GM19438 (cell line): Measurements from ENCODE around the gene SEPTIN8.

Experiments
- ATAC-seq: cut with Tn5 transposase; IDR thresholded peaks from one replicate; pipeline ENCODE4 v1.9.1; 2021; ENCODE audit warnings: low read depth; ENCODE audit not compliant: unreplicated experiment

The SEPTIN8 gene

DNA sequence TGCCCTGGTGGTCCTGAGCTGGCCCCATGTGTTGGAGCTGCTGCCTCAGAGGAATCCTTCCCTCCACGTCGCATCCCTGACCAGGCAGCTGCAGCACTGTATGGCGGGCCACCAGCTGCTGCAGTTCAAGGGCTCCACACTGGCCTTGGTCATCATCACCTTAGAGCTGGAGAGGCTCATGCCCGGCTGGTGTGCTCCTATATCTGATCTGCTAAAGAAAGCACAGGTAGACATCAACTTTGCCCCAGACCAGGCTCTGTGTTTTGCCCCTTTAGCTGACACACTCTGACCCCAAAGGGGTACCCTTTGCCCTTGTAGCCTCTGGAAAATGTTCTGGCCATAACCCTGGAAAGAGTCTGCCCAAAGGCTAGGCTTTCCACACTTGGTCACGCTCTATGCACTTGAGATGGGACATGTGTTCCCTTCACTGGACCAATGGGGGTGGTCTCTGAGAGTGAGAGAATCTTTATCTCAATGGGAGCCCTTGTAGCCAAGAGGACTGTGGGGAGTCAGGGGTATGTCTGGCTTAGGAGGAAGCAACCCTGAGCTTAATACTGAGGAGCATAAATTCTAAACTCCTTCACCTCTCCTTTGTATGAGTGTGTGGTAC, 25.0 kb downstream of the SEPTIN8 start:
- no peak for ATAC-seq

- ATAC-seq: no peak
Measured at GRCh38 chr5:132751444-132751843, 25.6 kb downstream of the SEPTIN8 start.

DNA sequence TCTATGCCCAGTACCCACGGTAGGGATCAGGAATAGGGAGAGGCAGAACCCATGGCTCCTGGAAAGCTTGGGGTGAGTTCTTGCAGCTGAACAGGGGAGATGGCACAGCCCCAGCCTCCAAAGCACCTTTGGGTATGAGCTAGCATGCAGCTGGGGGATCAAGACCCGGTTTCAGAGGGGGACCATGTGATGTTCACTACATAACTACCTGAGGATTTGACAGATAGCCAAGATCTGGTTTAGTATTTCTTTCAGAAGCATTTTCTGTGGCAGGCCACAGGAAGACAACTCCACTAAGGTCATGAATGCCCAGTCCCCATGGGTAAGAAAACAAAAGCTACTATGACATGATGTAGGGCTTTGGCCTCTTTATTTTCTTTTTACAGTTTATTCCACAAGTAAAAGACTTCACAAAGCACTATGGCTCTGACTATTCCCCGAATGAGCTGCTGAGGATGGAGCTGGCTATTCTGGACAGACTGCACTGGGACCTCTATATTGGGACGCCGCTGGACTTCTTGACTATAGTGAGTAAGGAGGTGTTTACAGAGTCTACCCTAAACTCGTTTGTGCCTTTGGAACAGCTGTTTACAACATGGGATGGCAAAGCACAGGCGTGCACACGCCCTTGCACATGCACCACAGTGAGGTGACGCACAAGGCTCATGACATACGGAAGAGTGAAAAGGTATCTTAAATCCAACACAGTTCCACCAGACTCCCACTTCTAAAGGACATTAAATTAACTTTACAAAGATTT, 26.4 kb downstream of the SEPTIN8 start:
- ATAC-seq: peak; percentile 39

DNA sequence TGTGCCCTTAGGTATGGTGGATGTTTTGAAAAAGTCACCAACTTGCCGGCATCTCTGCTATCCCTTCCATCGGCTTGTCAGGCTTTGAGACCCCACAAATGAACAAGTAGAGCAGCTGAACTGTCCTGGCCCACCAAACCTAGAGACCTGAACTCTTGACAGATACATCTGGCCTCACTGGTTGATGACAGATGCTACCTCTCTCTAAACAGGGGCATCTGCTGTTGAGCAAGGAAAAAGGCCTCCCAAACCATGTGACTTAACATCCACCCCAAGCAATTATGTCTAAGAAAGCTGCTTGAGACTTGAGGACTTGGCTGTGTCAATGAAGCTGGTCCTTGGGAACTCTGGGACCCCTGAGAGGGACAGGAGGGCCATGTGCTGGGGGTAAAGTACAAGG, 27.5 kb downstream of the SEPTIN8 start:
- no peak for ATAC-seq

DNA sequence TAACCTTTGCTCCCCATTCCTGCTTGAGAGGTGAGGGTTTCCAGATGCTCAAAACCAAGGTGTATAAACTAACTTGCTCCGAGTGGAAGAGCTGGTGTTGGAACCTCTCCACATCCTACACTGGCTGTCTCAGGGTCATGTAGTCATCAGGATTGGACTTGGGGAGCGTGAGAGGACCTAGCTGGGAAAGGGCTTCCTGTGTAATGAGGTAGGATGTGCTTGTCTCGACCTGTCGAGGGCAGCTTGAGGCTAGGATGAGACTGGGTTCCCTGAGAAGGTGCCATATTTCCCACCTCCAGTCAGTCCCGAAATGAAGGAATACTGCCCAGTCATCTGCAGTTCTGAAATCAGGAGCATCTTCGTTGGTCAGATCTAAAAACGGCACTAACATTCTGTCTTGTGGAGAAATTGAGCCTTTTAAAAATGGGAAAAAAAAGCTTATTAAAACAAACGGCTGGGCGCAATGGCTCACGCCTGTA, 28.5 kb downstream of the SEPTIN8 start:
- no peak for ATAC-seq

- no peak for ATAC-seq
Measured at GRCh38 chr5:132747616-132748440, 29.2 kb downstream of the SEPTIN8 start.

DNA sequence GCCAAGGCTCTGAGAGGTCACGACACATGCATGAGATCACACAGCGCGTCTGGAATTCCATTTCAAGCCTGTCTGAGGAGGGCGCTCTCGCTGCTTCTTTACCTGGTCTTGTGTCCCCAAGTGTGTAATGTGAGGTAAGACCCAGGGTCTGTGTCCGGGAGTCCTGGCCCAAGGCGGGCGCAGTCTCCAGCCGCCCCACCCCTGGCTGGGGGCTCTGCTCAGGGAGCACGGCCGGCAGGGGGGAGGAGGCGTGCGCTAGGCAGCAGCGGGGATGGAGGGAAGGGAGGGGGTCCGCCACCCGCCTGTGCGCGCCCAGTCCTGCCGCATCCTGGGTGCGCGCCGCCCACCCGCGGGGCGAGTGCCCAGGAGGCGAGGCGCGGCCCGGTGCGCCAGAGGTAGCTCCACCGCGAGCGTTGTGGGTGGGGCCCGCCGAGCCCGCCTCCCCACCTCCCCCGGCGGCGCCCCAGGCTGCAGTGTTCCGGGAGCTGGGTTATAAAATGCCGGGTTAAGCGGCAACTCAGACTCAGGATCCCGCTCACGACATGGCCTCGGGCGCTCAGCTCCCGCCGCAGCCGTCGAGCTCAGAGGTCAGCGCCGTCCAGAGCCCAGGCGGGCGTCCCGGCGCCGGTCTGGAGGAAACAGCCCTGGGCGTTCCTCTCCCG, 30.0 kb downstream of the SEPTIN8 start, which contains the start of gene CCNI2:
Gene CCNI2 (plus strand): TSS at position 473 of the 662 bp plus-strand sequence. CDS start 70 bp downstream, at position 543.
- ATAC-seq: no peak

DNA sequence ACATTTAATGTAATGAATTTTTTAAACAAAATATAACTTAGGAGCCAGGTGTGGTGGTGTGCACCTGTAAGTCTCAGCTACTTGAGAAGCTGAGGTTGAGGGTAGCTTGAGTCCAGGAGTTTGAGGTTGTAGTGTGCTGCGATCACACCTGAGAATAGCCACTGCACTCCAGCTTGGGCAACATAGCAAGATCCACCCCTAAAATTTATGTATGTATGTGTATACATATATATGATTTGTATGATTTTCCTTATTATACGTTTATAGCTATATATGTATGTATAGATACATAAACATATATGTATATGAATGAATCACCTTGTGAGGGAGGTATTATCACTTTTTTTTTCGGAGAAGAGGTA, 30.5 kb downstream of the SEPTIN8 start:
- no peak for ATAC-seq

DNA sequence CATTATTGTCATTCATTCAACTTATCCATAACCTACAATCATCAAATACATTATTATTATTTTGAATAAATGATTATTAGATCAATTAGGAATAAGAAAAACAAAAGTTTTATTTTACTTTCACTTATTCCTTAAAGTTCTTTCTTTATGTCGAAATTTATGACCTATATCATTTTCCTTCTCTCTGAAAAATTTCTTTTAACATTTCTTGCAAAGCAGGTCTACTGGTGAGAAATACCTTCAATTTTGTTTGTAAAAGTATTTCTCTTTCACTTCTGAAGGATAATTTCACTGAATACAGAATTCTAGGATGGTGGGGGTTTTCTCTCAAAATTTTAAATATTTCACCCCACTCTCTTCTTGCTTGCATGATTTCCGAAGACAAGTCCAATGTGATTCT, 32.4 kb downstream of the SEPTIN8 start:
- ATAC-seq: no peak

DNA sequence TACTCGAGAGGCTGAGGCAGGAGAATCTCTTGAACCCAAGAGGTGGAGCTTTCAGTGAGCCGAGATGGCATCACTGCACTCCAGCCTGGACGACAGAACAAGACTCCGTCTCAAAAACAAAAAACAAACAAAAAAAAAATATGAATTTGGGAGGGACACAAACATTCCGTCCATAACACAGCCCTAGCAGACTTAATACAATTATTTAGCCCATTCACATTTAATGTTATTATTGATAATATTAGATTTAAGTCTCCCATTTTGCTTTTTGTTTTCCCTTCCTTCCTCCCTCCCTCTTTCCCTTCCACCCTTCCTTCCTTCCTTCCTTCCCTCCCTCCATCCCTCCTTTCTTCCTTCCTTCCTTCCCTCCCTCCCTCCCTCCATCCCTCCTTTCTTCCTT, 34.4 kb downstream of the SEPTIN8 start:
- no peak for ATAC-seq

- no peak for ATAC-seq
Measured at GRCh38 chr5:132742158-132742557, 34.9 kb downstream of the SEPTIN8 start.

DNA sequence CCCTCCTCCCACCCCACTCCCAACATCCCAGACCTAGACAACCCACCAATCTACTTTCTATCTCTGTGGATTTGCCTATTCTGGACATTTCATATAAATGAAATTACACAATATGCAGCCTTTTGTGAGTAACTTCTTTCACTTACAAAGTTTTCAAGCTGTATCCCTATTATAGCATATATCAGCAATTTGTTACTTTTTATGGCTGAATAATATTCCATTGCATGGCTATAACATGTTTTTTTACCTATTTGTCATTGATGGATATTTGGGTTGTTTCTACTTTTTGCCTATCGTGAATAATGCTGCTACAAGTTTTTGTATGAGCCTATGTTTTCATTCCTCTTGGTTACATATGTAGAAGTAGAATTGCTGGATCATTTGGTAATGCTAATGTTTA, 37.8 kb downstream of the SEPTIN8 start:
- ATAC-seq: no peak

GRCh38 chr5:132737982-132738681, 38.9 kb downstream of the SEPTIN8 start:
- no peak for ATAC-seq

DNA sequence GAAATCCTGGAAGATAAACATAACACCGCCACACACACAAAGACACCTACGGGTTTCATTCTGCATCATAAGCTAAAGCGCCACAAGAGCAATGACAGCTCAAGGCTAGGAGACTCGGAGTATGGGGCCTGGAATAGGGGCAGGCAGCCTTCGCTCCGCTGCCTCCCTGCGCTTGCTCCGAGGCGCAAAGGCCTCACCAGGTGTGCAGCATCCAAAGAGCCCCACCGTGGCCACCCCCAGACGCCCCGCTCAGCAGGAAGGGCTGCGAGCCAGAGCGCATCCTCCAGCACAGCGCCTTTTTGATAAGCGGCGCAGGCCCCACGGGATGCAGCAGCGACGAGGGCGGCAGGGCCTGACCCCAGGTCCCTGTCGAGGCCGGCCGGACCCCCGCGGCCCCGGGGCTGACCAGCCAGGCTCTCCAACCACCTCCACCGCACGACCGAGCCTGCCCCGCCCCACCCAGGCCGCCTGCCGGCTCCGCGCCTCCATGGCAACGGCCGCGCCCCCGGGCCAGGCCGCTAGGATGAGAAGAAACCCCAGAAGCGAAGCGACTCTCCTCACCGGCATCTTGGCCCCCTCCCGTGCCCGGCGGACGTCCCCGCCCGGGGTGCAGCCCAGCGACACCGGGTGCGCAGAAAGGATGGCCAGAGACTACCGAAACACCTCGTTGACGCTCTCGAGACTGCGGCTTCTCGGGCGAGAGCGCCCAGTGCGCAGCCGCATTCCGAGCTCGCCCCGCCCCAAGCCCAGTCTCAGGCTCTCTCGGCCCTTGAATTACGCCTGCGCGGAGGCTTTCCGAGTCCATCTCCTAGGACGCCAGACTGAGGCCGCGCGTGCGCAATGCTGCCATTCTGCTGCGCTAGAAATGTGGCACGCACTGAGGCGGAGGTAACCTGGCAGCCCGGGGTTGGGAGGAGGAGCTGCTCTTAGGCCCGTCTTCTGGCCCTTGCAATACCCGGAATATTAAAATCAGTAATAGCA, 39.9 kb downstream of the SEPTIN8 start, which contains the start of gene KIF3A:
Gene KIF3A (minus strand): TSS at position 694 of the 981 bp plus-strand sequence. CDS start 127 bp downstream, at position 567.
- peak; percentile 92 for ATAC-seq

GRCh38 chr5:132734687-132735086, 42.4 kb downstream of the SEPTIN8 start:
- no peak for ATAC-seq

- ATAC-seq: no peak
Measured at GRCh38 chr5:132733499-132734148, 43.4 kb downstream of the SEPTIN8 start.

DNA sequence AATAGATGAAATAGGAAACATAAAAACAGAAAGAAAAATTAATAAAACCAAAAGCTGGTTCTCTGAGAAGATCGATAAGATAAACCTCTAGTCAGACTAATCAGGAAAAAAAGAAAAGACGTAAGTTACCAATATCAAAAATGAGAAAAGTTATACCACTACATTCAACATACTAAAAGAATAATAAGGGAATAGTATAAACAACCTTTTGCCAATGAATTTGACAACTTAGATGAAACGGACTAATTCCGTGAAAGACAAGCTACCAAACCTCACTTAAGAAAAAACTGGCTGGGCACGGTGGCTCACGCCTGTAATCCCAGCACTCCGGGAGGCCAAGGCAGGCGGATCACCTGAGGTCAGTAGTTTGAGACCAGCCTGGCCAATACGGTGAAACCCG, 47.1 kb downstream of the SEPTIN8 start:
- no peak for ATAC-seq

DNA sequence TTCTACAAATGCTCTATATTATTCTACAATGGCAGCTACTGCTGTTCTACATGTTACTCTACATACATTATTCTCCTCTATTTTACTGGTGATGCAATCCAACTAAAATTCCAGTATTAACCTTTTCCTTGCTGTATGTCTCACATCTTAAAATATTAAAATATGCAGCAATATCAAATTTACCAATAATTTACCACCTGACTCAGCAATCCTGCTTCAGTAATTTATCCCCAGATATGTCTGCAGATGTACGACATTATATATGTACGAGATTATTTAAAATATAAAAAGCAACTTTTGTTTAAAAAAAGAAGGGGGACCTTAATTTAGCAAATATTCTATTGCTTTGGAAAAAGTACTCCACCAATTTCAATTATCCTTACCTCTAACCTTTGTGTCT, 51.3 kb downstream of the SEPTIN8 start:
- no peak for ATAC-seq
